AG04449 (cell line): ENCODE results near the gene TMEM164.
A peak's percentile ranks its signal among the peaks of the same experiment; 100 is the strongest.

Experiments
- CTCF ChIA-PET: fragments of 350-600 bp; formaldehyde crosslinking; extraction: SDS; loops from one replicate; lab custom pipeline; 2021; ENCODE audit warnings: antibody characterized with exemption; lab: Yijun Ruan, JAX
- POLR2A ChIA-PET: fragments of 400-600, 350-600 bp; formaldehyde crosslinking; extraction: SDS; loops from one replicate; lab custom pipeline; 2020; ENCODE audit warnings: antibody characterized with exemption, inconsistent platforms; lab: Yijun Ruan, JAX
- DNase-seq: peaks from one replicate; pipeline ENCODE4 v3.0.0-alpha.2; 2010; ENCODE audit warnings: low read depth, low spot score
- H3K4me3 ChIP-seq: 2 replicates; pipeline ENCODE4 v1.5.1; 2011; ENCODE audit warnings: low read depth, mild to moderate bottlenecking, control low read depth, low read length
- CTCF ChIP-seq: IDR thresholded peaks from one replicate; pipeline ENCODE4 v1.5.1; 2011; ENCODE audit warnings: mild to moderate bottlenecking, moderate library complexity, low read length, control low read depth, inconsistent platforms; ENCODE audit not compliant: insufficient read depth; ENCODE audit errors: missing control alignments

The TMEM164 gene

DNA sequence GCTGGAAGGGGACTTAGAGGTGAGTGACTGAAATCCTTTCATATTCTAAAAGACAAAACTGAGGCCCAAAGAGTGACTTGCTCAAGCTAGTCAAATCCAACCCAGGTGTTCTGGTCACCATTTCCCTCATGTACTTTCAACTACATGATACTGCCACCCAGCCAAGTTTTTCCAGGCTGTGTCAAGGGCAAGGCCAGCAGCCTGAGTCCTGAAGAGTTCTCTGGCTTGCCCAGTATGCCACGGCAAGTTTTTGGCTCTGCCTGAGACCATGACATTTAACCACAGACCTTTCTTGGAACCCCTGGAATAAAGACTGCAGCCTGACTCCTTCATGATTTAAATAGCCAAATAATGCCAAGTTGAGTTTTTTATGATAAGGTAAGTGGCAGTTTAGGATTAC, 10.7 kb upstream of the TMEM164 start:
- no peak overlapping the region for H3K4me3 ChIP-seq
- CTCF ChIA-PET = interaction anchor here (0.7 kb wide), 1 partner anchor 17 kb away, joined by 3 read pairs; no protein-coding TSS in a partner anchor
- POLR2A ChIA-PET = no interaction called here
- TF ChIP-seq CTCF = no peak
- DNase-seq = no peak

DNA sequence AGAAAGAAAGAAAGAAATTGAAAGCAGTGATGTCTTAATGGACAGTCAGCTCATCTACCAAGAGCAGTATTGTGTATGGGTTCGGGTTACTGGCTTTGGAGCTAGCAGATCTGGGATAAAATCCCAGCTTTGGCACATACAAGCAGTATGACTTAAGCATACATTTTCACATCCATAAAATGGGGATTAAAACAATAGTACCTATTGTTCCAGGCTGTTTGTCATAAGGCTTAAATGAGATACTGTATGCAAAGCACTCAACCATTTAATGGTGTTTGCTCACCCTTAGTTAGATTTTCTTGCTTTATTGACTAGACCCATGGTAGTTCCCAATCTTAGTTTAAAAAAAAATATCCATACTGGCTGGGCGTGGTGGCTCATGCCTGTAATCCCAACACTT, 7.8 kb upstream of the TMEM164 start:
- TF ChIP-seq CTCF = no peak
- ChIA-PET CTCF (no interaction called here), POLR2A (no interaction called here)
- H3K4me3 ChIP-seq = no peak overlapping the region
- DNase-seq = no peak

GRCh38 chrX:109997786-109998452, 5.0 kb upstream of the TMEM164 start:
- TF ChIP-seq CTCF = no peak
- ChIA-PET CTCF (no interaction called here), POLR2A (no interaction called here)
- DNase-seq = no peak
- no peak overlapping the region for H3K4me3 ChIP-seq

DNA sequence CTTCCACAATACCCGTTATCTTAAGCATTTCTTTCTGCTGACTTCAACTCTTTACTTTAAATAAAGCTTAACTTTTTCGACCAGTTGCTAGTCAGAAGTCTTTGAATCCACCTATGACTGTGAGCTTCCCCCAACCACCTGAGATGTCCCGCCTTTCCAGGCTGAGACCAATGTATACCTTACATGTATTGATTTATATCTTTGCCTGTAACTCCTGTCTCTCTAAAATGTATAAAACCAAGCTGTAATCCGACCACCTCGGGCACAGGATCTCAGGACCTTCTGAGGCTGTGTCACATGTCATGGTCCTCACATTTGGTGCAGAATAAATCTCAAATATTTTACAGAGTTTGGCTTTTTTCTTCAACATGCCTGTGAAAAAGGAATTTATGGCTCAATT, 2.9 kb upstream of the TMEM164 start:
- ChIA-PET CTCF (no interaction called here), POLR2A (no interaction called here)
- H3K4me3 ChIP-seq = no peak overlapping the region
- no peak for TF ChIP-seq CTCF
- no peak for DNase-seq

DNA sequence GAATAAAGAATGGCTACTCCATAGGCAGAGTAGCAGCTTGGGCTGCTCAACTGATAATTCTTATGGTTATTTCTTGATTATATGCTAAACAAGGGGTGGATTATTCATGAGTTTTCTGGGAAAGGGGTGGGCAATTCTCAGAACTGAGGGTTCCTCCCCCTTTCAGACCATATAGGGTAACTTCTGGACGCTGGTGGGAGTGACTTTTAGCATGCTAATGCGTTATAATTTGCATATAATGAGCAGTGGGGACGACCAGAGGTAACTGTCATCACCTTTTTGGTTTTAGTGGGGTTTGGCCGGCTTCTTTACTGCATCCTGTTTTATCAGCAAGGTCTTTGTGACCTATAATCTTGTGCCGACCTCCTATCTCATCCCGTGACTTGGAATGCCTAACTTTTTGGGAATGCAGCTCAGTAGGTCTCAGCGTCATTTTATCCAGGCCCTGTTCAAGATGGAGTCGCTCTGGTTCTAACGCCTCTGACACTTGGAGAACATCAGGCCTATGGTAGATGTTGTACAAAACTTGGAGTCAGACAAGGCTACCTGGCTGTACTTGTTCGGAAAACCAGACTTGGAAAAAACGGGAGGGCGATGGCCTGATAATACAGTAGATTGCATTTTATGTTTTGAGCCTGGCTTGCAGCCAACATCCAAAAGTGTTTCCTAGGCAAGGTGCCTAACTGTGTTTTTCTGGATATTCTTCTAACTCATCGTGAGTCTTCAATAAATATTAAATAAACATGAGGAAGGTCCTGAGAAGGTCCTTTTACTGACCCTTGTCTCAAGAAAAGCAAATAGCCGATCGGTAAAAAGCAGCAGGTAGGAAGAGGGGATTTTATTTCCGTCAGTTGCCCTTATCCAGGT, 1.8 kb upstream of the TMEM164 start:
- ChIA-PET CTCF (no interaction called here), POLR2A (no interaction called here)
- no peak overlapping the region for H3K4me3 ChIP-seq
- no peak for TF ChIP-seq CTCF
- DNase-seq = no peak

DNA sequence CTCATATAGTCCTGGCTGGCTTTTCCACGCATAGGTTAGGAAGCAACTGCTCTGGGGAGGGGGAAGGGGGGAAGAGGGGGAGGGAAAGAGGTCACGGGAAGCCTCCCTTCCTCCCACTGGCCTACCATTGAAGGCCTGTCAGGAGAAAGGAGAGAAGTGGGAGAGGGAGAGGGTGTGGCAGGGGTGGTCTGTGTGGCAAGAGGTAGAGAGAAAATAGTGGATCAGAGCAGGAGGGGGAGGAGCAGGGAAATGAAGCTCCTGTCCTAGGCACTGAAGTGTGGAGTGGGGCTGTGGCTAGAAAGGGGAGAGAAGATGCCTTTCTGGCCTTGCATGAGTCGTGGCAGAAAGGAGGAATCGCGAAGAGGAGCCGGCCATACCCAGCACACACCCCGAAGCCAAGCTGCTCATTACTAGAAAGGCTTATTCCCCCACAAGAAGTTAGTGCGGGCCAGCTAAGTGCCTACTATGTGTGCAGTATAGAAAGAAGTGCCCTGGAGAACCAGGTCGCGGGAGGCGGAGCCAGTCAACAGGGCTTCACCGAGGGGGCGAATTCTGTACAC, 1.1 kb upstream of the TMEM164 start:
- H3K4me3 ChIP-seq = peak overlapping the region; percentile 65
- POLR2A ChIA-PET = interaction anchor here (1.5 kb wide), 1 partner anchor 85 kb away, joined by 3 read pairs; no protein-coding TSS in a partner anchor
- DNase-seq = no peak
- no peak for TF ChIP-seq CTCF
- CTCF ChIA-PET = no interaction called here
